Measurements from ENCODE around the gene ENDOD1.
A peak's percentile ranks its signal among the peaks of the same experiment; 100 is the strongest.

ENDOD1 gene

DNA sequence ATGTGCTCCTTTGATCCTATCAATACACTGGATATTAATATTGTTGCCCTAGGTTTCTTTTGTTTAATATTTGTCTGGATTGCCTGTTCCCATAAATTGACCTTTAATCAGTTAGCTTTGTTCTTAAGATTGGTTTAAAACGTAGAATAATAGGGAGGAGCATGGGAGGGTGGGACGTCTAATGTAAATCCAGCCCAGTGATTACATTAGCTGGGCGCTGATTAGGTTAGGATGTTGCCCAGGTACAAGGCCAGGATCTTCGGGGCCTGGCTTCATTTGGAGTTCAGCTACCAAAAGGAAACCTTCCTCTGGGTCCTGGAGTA lies 23.0 kb upstream of the ENDOD1 start, which contains the start of gene SRSF8:
Gene SRSF8 (plus strand): TSS at position 204 of the 323 bp plus-strand sequence. CDS start 308 bp downstream, outside the sequence.
- no peak for DNase-seq (ENCODE audit: low read depth)
- TF ChIP-seq, protein P1, sequence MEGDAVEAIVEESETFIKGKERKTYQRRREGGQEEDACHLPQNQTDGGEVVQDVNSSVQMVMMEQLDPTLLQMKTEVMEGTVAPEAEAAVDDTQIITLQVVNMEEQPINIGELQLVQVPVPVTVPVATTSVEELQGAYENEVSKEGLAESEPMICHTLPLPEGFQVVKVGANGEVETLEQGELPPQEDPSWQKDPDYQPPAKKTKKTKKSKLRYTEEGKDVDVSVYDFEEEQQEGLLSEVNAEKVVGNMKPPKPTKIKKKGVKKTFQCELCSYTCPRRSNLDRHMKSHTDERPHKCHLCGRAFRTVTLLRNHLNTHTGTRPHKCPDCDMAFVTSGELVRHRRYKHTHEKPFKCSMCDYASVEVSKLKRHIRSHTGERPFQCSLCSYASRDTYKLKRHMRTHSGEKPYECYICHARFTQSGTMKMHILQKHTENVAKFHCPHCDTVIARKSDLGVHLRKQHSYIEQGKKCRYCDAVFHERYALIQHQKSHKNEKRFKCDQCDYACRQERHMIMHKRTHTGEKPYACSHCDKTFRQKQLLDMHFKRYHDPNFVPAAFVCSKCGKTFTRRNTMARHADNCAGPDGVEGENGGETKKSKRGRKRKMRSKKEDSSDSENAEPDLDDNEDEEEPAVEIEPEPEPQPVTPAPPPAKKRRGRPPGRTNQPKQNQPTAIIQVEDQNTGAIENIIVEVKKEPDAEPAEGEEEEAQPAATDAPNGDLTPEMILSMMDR (IDR thresholded peaks at IDR 0.05; ENCODE audit: low read length, missing control alignments), result no peak
- peak within 1 kb of the TSS; percentile 70 for H3K4me3 ChIP-seq (replicated peaks; ENCODE audit: low read depth, low read length)

DNA sequence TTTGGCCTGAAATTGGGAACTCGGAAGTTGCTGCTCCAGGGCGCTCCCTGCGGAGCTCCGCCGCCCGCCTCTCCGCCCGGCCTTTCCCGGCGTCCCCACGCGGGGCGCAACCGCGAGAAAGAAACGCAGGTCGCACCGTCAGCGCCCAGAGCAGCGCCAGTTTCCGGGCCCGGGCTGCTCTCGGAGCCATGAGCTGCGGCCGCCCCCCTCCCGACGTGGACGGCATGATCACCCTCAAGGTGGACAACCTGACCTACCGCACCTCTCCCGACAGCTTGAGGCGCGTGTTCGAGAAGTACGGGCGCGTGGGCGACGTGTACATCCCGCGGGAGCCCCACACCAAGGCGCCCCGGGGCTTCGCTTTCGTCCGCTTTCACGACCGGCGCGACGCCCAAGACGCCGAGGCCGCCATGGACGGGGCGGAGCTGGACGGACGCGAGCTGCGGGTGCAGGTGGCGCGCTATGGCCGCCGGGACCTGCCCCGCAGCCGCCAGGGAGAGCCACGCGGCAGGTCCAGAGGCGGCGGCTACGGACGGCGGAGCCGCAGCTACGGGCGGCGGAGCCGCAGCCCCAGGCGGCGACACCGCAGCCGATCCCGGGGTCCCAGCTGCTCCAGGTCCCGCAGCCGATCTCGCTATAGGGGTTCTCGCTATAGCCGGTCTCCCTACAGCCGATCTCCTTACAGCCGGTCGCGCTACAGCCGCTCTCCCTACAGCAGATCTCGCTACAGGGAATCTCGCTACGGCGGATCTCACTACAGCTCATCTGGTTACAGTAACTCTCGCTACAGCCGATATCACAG lies 22.4 kb upstream of the ENDOD1 start:
- DNase-seq (ENCODE audit: low read depth), result peak; percentile 77
- TF ChIP-seq, protein P1 (IDR thresholded peaks at IDR 0.05; ENCODE audit: low read length, missing control alignments), result peak; percentile 52
- H3K4me3 ChIP-seq (replicated peaks; ENCODE audit: low read depth, low read length), result peak overlapping the region; percentile 70

- no peak for DNase-seq (ENCODE audit: low read depth)
- TF ChIP-seq, protein P1 (IDR thresholded peaks at IDR 0.05; ENCODE audit: low read length, missing control alignments), result no peak
- H3K4me3 ChIP-seq (replicated peaks; ENCODE audit: low read depth, low read length), result peak overlapping the region; percentile 70
Measured at GRCh38 chr11:95067841-95068219, 21.8 kb upstream of the ENDOD1 start.

GRCh38 chr11:95068549-95068948 lies 21.1 kb upstream of the ENDOD1 start:
- TF ChIP-seq, protein P1 (IDR thresholded peaks at IDR 0.05; ENCODE audit: low read length, missing control alignments), result no peak
- peak; percentile 97 for DNase-seq (ENCODE audit: low read depth)
- H3K4me3 ChIP-seq (replicated peaks; ENCODE audit: low read depth, low read length), result peak overlapping the region; percentile 70

GRCh38 chr11:95070471-95070870 lies 19.2 kb upstream of the ENDOD1 start:
- no peak for DNase-seq (ENCODE audit: low read depth)
- H3K4me3 ChIP-seq (replicated peaks; ENCODE audit: low read depth, low read length), result no peak overlapping the region
- TF ChIP-seq, protein P1 (IDR thresholded peaks at IDR 0.05; ENCODE audit: low read length, missing control alignments), result no peak

- no peak overlapping the region for H3K4me3 ChIP-seq (replicated peaks; ENCODE audit: low read depth, low read length)
- DNase-seq (ENCODE audit: low read depth), result no peak
- TF ChIP-seq, protein P1 (IDR thresholded peaks at IDR 0.05; ENCODE audit: low read length, missing control alignments), result no peak
Measured at GRCh38 chr11:95072948-95073347, 16.7 kb upstream of the ENDOD1 start.

Data from fibroblast of pulmonary artery (primary cell).